CD14-positive monocyte (primary cell): ENCODE data around the gene ZSCAN12. TPM values are rescaled to one million over a fixed set of nuclear protein-coding genes. Genes with fewer than 3 reads are reported as not detected.

ENCODE experiments used
- DNase-seq, 3 donors: peaks; one replicate each; pipeline ENCODE4 v3.0.0-alpha.2; 2011 to 2022
- H2AFZ ChIP-seq: 2 replicates; pipeline ENCODE4 v1.6.0; 2012; ENCODE audit warnings: mild to moderate bottlenecking, low read depth, low read length, inconsistent platforms; ENCODE audit not compliant: insufficient read depth, poor library complexity, severe bottlenecking
- H3K27ac ChIP-seq, 2 donors: 1 replicate in 1 of 2; 2 replicates in 1 of 2; pipeline ENCODE4 v1.5.1; 2012 to 2013; ENCODE audit warnings: low read length in 2 of 2, control low read depth in 1 of 2, inconsistent platforms in 1 of 2, low read depth in 1 of 2, mild to moderate bottlenecking in 1 of 2
- H3K27me3 ChIP-seq, 2 donors: one replicate each; pipeline versions ENCODE4 v1.6.0 to v1.6.1; 2011 to 2013; ENCODE audit warnings: low read length in 2 of 2; ENCODE audit not compliant: control insufficient read depth in 2 of 2, insufficient read depth in 2 of 2
- H3K36me3 ChIP-seq, 2 donors: replicated peaks in 1 of 2; 1 replicate in 1 of 2; 2 replicates in 1 of 2; pipeline versions ENCODE4 v1.5.1 to v1.6.1; 2012 to 2013; ENCODE audit warnings: low read length in 2 of 2, control low read depth in 1 of 2, inconsistent platforms in 1 of 2, mild to moderate bottlenecking in 1 of 2; ENCODE audit not compliant: insufficient read depth in 2 of 2, control insufficient read depth in 1 of 2
- H3K4me1 ChIP-seq, 2 donors: 1 replicate in 1 of 2; 2 replicates in 1 of 2; pipeline versions ENCODE4 v1.5.1 to v1.6.1; 2012 to 2013; ENCODE audit warnings: low read length in 2 of 2, control low read depth in 1 of 2, inconsistent platforms in 1 of 2, mild to moderate bottlenecking in 1 of 2, moderate library complexity in 1 of 2; ENCODE audit not compliant: insufficient read depth in 2 of 2, control insufficient read depth in 1 of 2
- H3K4me2 ChIP-seq: replicated peaks from 2 replicates; pipeline ENCODE3; 2012; ENCODE audit warnings: low read length, moderate library complexity, mild to moderate bottlenecking; ENCODE audit not compliant: poor library complexity, severe bottlenecking; ENCODE audit errors: extremely low read depth
- H3K4me3 ChIP-seq, 3 experiments: fragments of 200-600 bp in 1 of 3; sonication (generic) in 1 of 3; replicated peaks in 1 of 3; 1 replicate in 2 of 3; 2 replicates in 1 of 3; pipeline ENCODE4 v1.5.1; 2011 to 2013; ENCODE audit warnings: low read length in 3 of 3, mild to moderate bottlenecking in 3 of 3, control low read depth in 2 of 3, low read depth in 2 of 3, inconsistent platforms in 1 of 3, moderate library complexity in 1 of 3
- H3K79me2 ChIP-seq: 2 replicates; pipeline ENCODE4 v1.6.0; 2012; ENCODE audit warnings: mild to moderate bottlenecking, control low read depth, inconsistent platforms, low read length, moderate library complexity; ENCODE audit not compliant: insufficient read depth
- H3K9ac ChIP-seq: 2 replicates; pipeline ENCODE4 v1.6.0; 2017; ENCODE audit warnings: low read length, mild to moderate bottlenecking; ENCODE audit not compliant: insufficient read depth, poor library complexity, severe bottlenecking
- H3K9me3 ChIP-seq, 2 donors: replicated peaks in 1 of 2; 1 replicate in 1 of 2; 2 replicates in 1 of 2; pipeline versions ENCODE4 v1.5.1 to v1.6.1; 2012 to 2013; ENCODE audit warnings: low read length in 2 of 2, control low read depth in 1 of 2; ENCODE audit not compliant: control insufficient read depth in 1 of 2, insufficient read depth in 1 of 2
- H4K20me1 ChIP-seq: 2 replicates; pipeline ENCODE4 v1.6.0; 2012; ENCODE audit warnings: mild to moderate bottlenecking, low read length, control low read depth, moderate library complexity; ENCODE audit not compliant: insufficient read depth
- H3K27ac Mint-ChIP-seq, 7 donors: one replicate each; pipeline ENCODE4 v1.8.0; 2020; ENCODE audit warnings: mild to moderate bottlenecking in 7 of 7, mixed read lengths in 7 of 7, moderate library complexity in 6 of 7, inconsistent platforms in 2 of 7
- H3K27me3 Mint-ChIP-seq, 3 donors: one replicate each; pipeline ENCODE4 v1.8.0; 2021 to 2022; ENCODE audit warnings: low read depth in 3 of 3, mild to moderate bottlenecking in 3 of 3, mixed read lengths in 3 of 3, moderate library complexity in 3 of 3, inconsistent platforms in 1 of 3
- H3K36me3 Mint-ChIP-seq, 2 donors: one replicate each; pipeline ENCODE4 v1.8.0; 2020; ENCODE audit warnings: mixed read lengths in 2 of 2, inconsistent platforms in 1 of 2, mild to moderate bottlenecking in 1 of 2
- H3K4me1 Mint-ChIP-seq: one replicate; pipeline ENCODE4 v1.8.0; 2020; ENCODE audit warnings: mild to moderate bottlenecking, mixed read lengths
- H3K4me3 Mint-ChIP-seq, 2 donors: one replicate each; pipeline ENCODE4 v1.8.0; 2020; ENCODE audit warnings: mild to moderate bottlenecking in 2 of 2, mixed read lengths in 2 of 2, moderate library complexity in 1 of 2
- H3K9me3 Mint-ChIP-seq, 7 donors: one replicate each; pipeline ENCODE4 v1.8.0; 2020 to 2022; ENCODE audit warnings: mixed read lengths in 7 of 7, mild to moderate bottlenecking in 6 of 7, moderate library complexity in 6 of 7, inconsistent platforms in 2 of 7
- WGBS: methylation state at CpG from one replicate; pipeline ENCODE4 v1.1.5; 2013; ENCODE audit warnings: missing lambda C conversion rate; ENCODE audit not compliant: insufficient coverage; 5-methylcytosine and 5-hydroxymethylcytosine counted together
- intact Hi-C, 2 donors: fragments of 100-400 bp; cut with micrococcal nuclease; formaldehyde crosslinking; loops; one replicate each; pipeline versions ENCODE4 v1.15.0 to v1.15.1; 2023
- polyA plus RNA-seq, 3 donors: library from polyadenylated mRNA; depleted of rRNA in 1 of 3; unstranded in 2 of 3; stranded (reverse) in 1 of 3; fragments of 300-500 nt in 2 of 3; fragments of >200 nt in 1 of 3; fragmentation: Illumina TruSeq in 2 of 3; gene quantifications; 1 replicate in 2 of 3; 2 replicates in 1 of 3; pipeline ENCODE4 v1.2.3, GENCODE V29; 2012 to 2021
- TF ChIP-seq, protein P1 (sequence below): fragments of 200-600 bp; IDR thresholded peaks from one replicate; pipeline ENCODE4 v1.8.0; 2022; ENCODE audit warnings: antibody characterized with exemption, mild to moderate bottlenecking

The ZSCAN12 gene
- polyA plus RNA-seq, 3 donors: 0.50 to 0.79 (median 0.73) TPM

DNA sequence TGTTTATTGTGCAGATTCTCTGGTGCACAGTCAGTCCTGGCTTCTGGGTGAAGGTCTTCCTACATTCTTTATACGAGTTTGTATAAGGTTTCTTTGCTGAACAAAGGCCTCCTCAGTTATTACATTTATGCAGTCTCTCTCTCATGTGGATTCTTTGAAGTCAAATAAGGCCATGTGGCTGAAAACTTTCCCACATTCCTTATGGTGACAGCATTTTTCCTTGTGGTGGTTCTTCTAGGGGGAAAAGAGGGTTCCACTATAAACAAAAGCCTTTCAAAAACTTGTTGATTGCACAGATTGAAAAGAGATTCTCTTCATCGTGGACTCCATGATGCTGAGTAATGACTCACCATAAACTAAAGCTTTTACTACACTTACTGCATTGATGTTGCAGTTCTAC, 19.2 kb downstream of the ZSCAN12 start:
- no peak overlapping the region for H3K27ac ChIP-seq
- no peaks in the 10 kb centered on the region for H3K27me3 ChIP-seq
- H4K20me1 ChIP-seq: no peaks in the 10 kb centered on the region
- Mint-ChIP-seq H3K27me3 (no peaks in the 10 kb centered on the region), H3K36me3 (peaks cover 21 to 27% of the 10 kb centered on the region in 2 donors), H3K4me1 (peaks cover 16% of the 10 kb centered on the region), H3K4me3 (no peak overlapping the region), H3K9me3 (peaks cover 0 to 7% (median 4%) of the 10 kb centered on the region in 7 donors), H3K27ac (no peak overlapping the region)
- H2AFZ ChIP-seq: no peak overlapping the region
- TF ChIP-seq, protein P1, sequence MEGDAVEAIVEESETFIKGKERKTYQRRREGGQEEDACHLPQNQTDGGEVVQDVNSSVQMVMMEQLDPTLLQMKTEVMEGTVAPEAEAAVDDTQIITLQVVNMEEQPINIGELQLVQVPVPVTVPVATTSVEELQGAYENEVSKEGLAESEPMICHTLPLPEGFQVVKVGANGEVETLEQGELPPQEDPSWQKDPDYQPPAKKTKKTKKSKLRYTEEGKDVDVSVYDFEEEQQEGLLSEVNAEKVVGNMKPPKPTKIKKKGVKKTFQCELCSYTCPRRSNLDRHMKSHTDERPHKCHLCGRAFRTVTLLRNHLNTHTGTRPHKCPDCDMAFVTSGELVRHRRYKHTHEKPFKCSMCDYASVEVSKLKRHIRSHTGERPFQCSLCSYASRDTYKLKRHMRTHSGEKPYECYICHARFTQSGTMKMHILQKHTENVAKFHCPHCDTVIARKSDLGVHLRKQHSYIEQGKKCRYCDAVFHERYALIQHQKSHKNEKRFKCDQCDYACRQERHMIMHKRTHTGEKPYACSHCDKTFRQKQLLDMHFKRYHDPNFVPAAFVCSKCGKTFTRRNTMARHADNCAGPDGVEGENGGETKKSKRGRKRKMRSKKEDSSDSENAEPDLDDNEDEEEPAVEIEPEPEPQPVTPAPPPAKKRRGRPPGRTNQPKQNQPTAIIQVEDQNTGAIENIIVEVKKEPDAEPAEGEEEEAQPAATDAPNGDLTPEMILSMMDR: no peak
- peaks cover 3 to 10% of the 10 kb centered on the region in 2 donors for H3K36me3 ChIP-seq
- H3K4me2 ChIP-seq: no peak overlapping the region
- H3K4me1 ChIP-seq: peaks cover 6 to 8% of the 10 kb centered on the region in 2 donors
- intact Hi-C loops: no loop called here
- H3K79me2 ChIP-seq: no peaks in the 10 kb centered on the region
- H3K9me3 ChIP-seq: peaks cover 6 to 9% of the 10 kb centered on the region in 2 donors
- no peak overlapping the region for H3K4me3 ChIP-seq
- H3K9ac ChIP-seq: no peak overlapping the region
- no CpG with 5 or more reads among the region's 2 CpGs for WGBS
- no peak for DNase-seq

DNA sequence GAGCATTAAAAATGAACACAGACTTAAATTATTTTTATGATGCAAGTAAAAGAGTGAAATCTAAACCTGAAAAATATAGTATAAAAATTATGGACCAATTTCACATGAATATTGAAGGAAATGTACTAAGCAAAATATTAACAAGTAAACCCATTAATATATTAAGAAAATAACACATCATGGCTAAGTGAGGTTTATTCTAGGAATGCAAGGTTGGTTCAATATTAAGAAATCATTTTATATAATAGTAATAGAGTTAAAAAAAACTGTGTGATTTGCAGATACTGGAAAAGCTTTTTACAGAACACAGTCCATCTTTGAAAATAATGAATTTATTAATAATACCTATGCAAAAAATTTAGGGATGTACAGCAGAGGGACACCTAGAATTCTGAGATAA, 20.9 kb downstream of the ZSCAN12 start:
- peaks cover 6 to 7% of the 10 kb centered on the region in 2 donors for H3K4me1 ChIP-seq
- no peaks in the 10 kb centered on the region for H4K20me1 ChIP-seq
- no peak overlapping the region for H3K4me2 ChIP-seq
- no peaks in the 10 kb centered on the region for H3K27me3 ChIP-seq
- no peak overlapping the region for H3K4me3 ChIP-seq
- TF ChIP-seq, protein P1: no peak
- H3K36me3 Mint-ChIP-seq: peaks cover 21 to 29% of the 10 kb centered on the region in 2 donors
- DNase-seq: no peak
- H3K27ac ChIP-seq: no peak overlapping the region
- no peaks in the 10 kb centered on the region for H3K79me2 ChIP-seq
- peaks cover 14% of the 10 kb centered on the region for H3K4me1 Mint-ChIP-seq
- H3K27me3 Mint-ChIP-seq: no peaks in the 10 kb centered on the region
- H3K9me3 ChIP-seq: peaks cover 6 to 9% of the 10 kb centered on the region in 2 donors
- intact Hi-C loops: no loop called here
- H3K9me3 Mint-ChIP-seq: peaks cover 0 to 7% (median 4%) of the 10 kb centered on the region in 7 donors
- no peak overlapping the region for H3K4me3 Mint-ChIP-seq
- no peak overlapping the region for H2AFZ ChIP-seq
- H3K9ac ChIP-seq: no peak overlapping the region
- H3K36me3 ChIP-seq: peaks cover 0 to 13% of the 10 kb centered on the region in 2 donors
- no peak overlapping the region for H3K27ac Mint-ChIP-seq
